ENCODE measurements around the gene TCF4. TPM values are rescaled to one million over a fixed set of nuclear protein-coding genes. Genes with fewer than 3 reads are reported as not detected.

TCF4 gene
- total RNA-seq, 6 experiments from 2014 or later = 50.4 to 71.1 (median 59.0) TPM

DNA sequence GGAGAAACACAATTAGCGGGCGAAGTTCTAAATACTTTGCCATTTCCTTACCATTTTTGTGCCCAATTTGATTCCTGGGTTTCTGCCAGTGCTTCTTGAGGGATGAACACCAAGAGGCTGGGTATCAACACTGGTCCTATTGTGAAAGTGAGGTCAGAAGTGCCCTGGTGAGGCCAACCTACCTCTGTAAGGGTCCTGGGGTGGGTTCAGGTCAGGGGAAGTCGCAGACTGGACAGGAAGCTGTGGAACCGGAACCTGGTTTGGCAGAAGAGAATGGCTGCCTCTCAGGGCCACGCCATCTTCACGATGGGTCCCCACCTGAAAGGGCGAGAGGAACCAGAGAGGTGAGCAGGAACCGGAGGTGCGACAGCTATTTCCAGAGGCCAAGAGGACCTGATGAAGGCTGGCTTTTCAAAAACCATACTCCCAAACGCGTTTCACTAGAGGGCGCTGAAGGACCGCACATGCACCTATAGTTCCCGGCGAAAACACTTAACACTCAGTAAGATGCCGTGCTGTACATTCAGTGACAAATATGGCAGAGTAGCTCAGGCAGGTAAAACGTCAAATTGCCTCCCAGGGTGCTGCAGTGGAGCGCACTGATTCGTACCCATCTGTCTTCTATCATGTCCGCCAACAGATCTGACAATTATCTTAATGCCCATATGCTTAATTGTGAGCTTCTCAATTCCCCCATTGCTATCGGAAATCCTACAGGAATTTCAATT is 353.5 kb downstream of the TCF4 start:
- Mint-ChIP-seq H3K4me1 (ENCODE audit: low read depth) (peaks cover 64% of the 10 kb centered on the region), H3K9me3 (no peaks in the 10 kb centered on the region), H3K27ac (peak overlapping the region; percentile 45), H3K27me3 (ENCODE audit: insufficient read depth) (peaks cover 5% of the 10 kb centered on the region), H3K36me3 (ENCODE audit: low read depth) (peaks cover 40% of the 10 kb centered on the region), H3K4me3 (no peak overlapping the region; the same call in 1 of the 2 replicates)
- TF ChIP-seq CTCF (IDR thresholded peaks at IDR 0.05) = peak; percentile 90
- DNase-seq = peak; percentile 63

DNA sequence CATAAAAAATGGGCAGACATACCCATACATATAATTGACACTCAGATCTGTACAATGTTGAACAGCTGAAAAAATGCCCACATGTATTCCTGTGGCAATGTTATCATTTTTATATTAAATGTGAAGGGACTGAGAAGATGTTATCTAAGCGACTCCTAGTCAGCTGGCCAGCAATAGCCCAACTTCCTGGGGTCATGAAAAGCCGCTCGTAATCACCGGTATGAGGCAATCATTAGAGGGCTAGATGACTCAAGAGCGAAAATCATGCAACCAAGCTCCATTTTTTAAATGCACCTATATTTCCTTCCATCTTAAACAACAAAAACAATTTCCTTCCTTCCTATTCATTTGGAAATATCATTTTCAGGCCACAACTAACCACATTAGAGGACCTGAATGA is 354.1 kb downstream of the TCF4 start:
- Mint-ChIP-seq H3K36me3 (ENCODE audit: low read depth) (peaks cover 40% of the 10 kb centered on the region), H3K27me3 (ENCODE audit: insufficient read depth) (peaks cover 5% of the 10 kb centered on the region), H3K9me3 (no peaks in the 10 kb centered on the region), H3K4me3 (no peak overlapping the region; the same call in 1 of the 2 replicates), H3K4me1 (ENCODE audit: low read depth) (peaks cover 67% of the 10 kb centered on the region), H3K27ac (peak overlapping the region; percentile 45; the same call in 1 of the 2 replicates)
- DNase-seq = no peak
- TF ChIP-seq CTCF (IDR thresholded peaks at IDR 0.05) = no peak

DNA sequence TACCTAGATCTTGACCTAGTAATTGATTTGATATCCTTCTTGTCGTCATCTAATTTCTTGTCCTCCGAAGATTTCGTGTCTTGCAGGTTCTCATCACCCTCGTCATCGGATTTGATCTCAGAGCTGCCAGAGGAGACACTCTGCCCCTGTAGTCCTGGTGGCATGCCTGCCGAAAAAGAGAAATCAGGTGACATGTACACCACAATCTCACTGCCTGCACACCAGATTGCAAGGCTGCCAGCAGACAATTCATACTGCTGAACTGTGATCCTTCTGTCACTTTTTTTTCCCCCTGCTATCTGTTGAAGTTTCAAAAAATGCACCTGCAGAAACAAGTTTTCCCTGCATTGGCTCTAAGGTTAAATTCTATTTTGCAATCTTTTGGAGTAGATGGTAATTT is 355.5 kb downstream of the TCF4 start:
- Mint-ChIP-seq H3K4me1 (ENCODE audit: low read depth) (peaks cover 81% of the 10 kb centered on the region), H3K27me3 (ENCODE audit: insufficient read depth) (peaks cover 5% of the 10 kb centered on the region)

GRCh38 chr18:55229682-55230081 is 358.3 kb downstream of the TCF4 start:
- peaks cover 57% of the 10 kb centered on the region for H3K36me3 Mint-ChIP-seq (ENCODE audit: low read depth)

More for the DNA sequence above, 355.5 kb downstream of the TCF4 start:
- H3K4me3 Mint-ChIP-seq = no peak overlapping the region
- H3K36me3 Mint-ChIP-seq (ENCODE audit: low read depth) = peaks cover 40% of the 10 kb centered on the region
- H3K27ac Mint-ChIP-seq = no peak overlapping the region
- no peak for DNase-seq
- H3K9me3 Mint-ChIP-seq = no peaks in the 10 kb centered on the region
- no peak for TF ChIP-seq CTCF (IDR thresholded peaks at IDR 0.05)

GRCh38 chr18:55228707-55229106 is 359.3 kb downstream of the TCF4 start:
- Mint-ChIP-seq H3K36me3 (ENCODE audit: low read depth) (peaks cover 67% of the 10 kb centered on the region), H3K4me3 (no peak overlapping the region), H3K27ac (no peak overlapping the region; the same call in 1 of the 2 replicates), H3K27me3 (ENCODE audit: insufficient read depth) (no peaks in the 10 kb centered on the region; the same call in 1 of the 2 replicates), H3K9me3 (no peaks in the 10 kb centered on the region), H3K4me1 (ENCODE audit: low read depth) (peaks cover 60% of the 10 kb centered on the region)
- TF ChIP-seq CTCF (IDR thresholded peaks at IDR 0.05) = no peak
- no peak for DNase-seq

More at GRCh38 chr18:55229682-55230081, 358.3 kb downstream of the TCF4 start:
- peaks cover 3% of the 10 kb centered on the region for H3K27me3 Mint-ChIP-seq (ENCODE audit: insufficient read depth)
- no peaks in the 10 kb centered on the region for H3K9me3 Mint-ChIP-seq
- DNase-seq = no peak
- H3K4me1 Mint-ChIP-seq (ENCODE audit: low read depth) = peaks cover 61% of the 10 kb centered on the region
- no peak overlapping the region for H3K27ac Mint-ChIP-seq
- no peak for TF ChIP-seq CTCF (IDR thresholded peaks at IDR 0.05)
- no peak overlapping the region for H3K4me3 Mint-ChIP-seq

Measured in HFFc6 (cell line).